Measurements from ENCODE around the gene PRSS22. TPM values are rescaled to one million over a fixed set of nuclear protein-coding genes. Genes with fewer than 3 reads are reported as not detected.

The PRSS22 gene
- polyA plus RNA-seq, 1 of the 3 experiments (the other 2 are of a cell fraction) = not detected

DNA sequence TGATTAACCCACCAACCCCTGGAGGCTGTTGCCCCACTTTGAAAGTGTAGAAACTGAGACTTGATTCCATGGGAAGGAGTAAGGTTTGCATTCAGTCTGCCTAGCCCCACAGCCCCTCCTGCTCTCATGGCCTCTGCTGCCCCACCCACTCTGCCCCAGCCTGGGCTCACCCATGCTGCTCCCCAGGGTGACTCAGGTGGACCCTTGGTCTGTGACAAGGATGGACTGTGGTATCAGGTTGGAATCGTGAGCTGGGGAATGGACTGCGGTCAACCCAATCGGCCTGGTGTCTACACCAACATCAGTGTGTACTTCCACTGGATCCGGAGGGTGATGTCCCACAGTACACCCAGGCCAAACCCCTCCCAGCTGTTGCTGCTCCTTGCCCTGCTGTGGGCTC is 53.2 kb downstream of the PRSS22 start:
- no peaks in the 10 kb centered on the region for H3F3A ChIP-seq (replicated peaks; ENCODE audit: insufficient read depth)
- peaks cover 0 to under 1% of the 10 kb centered on the region in 2 experiments; a peak in 1 of 4 replicates for H3K4me1 ChIP-seq (ENCODE audit: control insufficient read depth in 1 of 2, insufficient read depth in 2 of 2, low read depth in 1 of 2, low read length in 1 of 2)
- H4K20me1 ChIP-seq (ENCODE audit: insufficient read depth) = no peaks in the 10 kb centered on the region
- no peaks in the 10 kb centered on the region for H3K79me2 ChIP-seq (ENCODE audit: insufficient read depth)
- CTCF ChIA-PET = no interaction called here
- POLR2A ChIA-PET = no interaction called here
- H3K4me2 ChIP-seq = no peak overlapping the region
- no peaks in the 10 kb centered on the region for H3K9me3 ChIP-seq
- no CpG with 5 or more reads among the region's 4 CpGs for WGBS (ENCODE audit: low lambda C conversion rate)
- H3K27me3 ChIP-seq (ENCODE audit: insufficient read depth) = no peaks in the 10 kb centered on the region
- no peak overlapping the region for H3K4me3 ChIP-seq (ENCODE audit: low read depth in 2 of 2, low read length in 1 of 2)
- no peak overlapping the region for H3K9ac ChIP-seq
- H3K27ac ChIP-seq (ENCODE audit: low read depth in 2 of 2, low read length in 1 of 2) = no peak overlapping the region
- DNase-seq = no peak
- H3K36me3 ChIP-seq (replicated peaks in 1 of 2; ENCODE audit: control insufficient read depth in 1 of 2, insufficient read depth in 2 of 2, low read length in 1 of 2) = no peaks in the 10 kb centered on the region
- no peak overlapping the region for H2AFZ ChIP-seq (ENCODE audit: low read depth)
- H3K9me2 ChIP-seq = no peaks in the 10 kb centered on the region
- no peak for TF ChIP-seq FOXM1 (IDR thresholded peaks at IDR 0.05; ENCODE audit: low read depth)

DNA sequence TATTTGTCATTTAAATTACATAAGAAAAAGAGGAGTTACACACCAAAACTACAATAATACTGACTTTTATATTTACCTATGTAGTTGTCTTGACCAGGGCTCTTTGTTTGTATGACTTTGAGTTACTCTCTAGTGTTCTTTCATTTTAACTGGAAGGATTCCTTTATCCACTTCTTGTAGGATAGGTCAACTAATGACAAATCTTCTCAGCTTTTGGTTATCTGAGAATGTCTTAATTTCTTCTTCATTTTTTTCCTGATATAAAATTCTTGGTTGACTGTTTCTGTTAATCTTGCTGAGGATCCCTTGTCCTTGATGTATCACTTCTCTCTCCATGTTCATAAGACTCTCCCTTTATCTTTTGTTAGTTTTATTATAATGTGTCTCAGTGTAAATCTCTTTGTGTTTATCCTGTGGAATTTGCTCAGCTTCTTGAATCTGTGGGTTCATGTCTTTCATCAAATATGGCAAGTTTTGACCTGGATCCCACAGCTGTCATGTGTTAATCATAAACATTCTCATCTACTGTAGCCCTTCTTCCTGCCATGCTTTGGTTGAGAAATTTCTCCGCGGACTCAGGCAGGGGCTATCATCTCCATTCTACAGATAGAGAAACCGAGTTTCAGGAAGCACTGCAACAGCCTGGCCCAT is 54.3 kb downstream of the PRSS22 start:
- 62% methylated on average over 3 of the region's 3 CpGs for WGBS (ENCODE audit: low lambda C conversion rate)
- H2AFZ ChIP-seq (ENCODE audit: low read depth) = no peak overlapping the region
- no peak for DNase-seq
- H4K20me1 ChIP-seq (ENCODE audit: insufficient read depth) = no peaks in the 10 kb centered on the region
- no peak overlapping the region for H3K9ac ChIP-seq
- H3K79me2 ChIP-seq (ENCODE audit: insufficient read depth) = no peaks in the 10 kb centered on the region
- H3K9me3 ChIP-seq = no peaks in the 10 kb centered on the region
- no peaks in the 10 kb centered on the region for H3K9me2 ChIP-seq
- no peaks in the 10 kb centered on the region for H3K36me3 ChIP-seq (replicated peaks in 1 of 2; ENCODE audit: control insufficient read depth in 1 of 2, insufficient read depth in 2 of 2, low read length in 1 of 2)
- H3K4me1 ChIP-seq (ENCODE audit: control insufficient read depth in 1 of 2, insufficient read depth in 2 of 2, low read depth in 1 of 2, low read length in 1 of 2) = peaks cover 0 to 7% of the 10 kb centered on the region in 2 experiments; a peak in 1 of 4 replicates
- POLR2A ChIA-PET = no interaction called here
- no peak overlapping the region; a peak in 1 of 4 replicates for H3K4me3 ChIP-seq (ENCODE audit: low read depth in 2 of 2, low read length in 1 of 2)
- CTCF ChIA-PET = no interaction called here
- H3K27ac ChIP-seq (ENCODE audit: low read depth in 2 of 2, low read length in 1 of 2) = no peak overlapping the region
- TF ChIP-seq GATA2 (CRISPR knock-in tag; IDR thresholded peaks at IDR 0.05) = no peak
- no peak for TF ChIP-seq MEF2A (IDR thresholded peaks at IDR 0.05; ENCODE audit: borderline replicate concordance, low read depth)
- no peak for TF ChIP-seq RXRA (IDR thresholded peaks at IDR 0.05; ENCODE audit: borderline replicate concordance, low read depth)
- H3K27me3 ChIP-seq (ENCODE audit: insufficient read depth) = no peaks in the 10 kb centered on the region
- H3K4me2 ChIP-seq = no peak overlapping the region
- H3F3A ChIP-seq (replicated peaks; ENCODE audit: insufficient read depth) = no peaks in the 10 kb centered on the region

Other genes with a start within 250 kb of the PRSS22 start
- 53.4 and 57.1 TPM in 2 replicates for gene KCTD5, start 175.6 kb downstream of the PRSS22 start, polyA plus RNA-seq (2012; rRNA removed)
- gene PRSS27, start 137.9 kb downstream of the PRSS22 start, polyA plus RNA-seq (2012; rRNA removed) = 7.6 and 7.7 TPM in 2 replicates
- 100 and 143 TPM in 2 replicates for gene SRRM2, start 105.5 kb downstream of the PRSS22 start, polyA plus RNA-seq (2012; rRNA removed)
- 327 and 329 TPM in 2 replicates for gene ELOB, start 80.9 kb downstream of the PRSS22 start, polyA plus RNA-seq (2012; rRNA removed)
- gene PRSS33, start 70.6 kb downstream of the PRSS22 start, polyA plus RNA-seq (2012; rRNA removed) = not detected in 2 replicates
- gene PRSS41, start 59.7 kb downstream of the PRSS22 start, polyA plus RNA-seq (2012; rRNA removed) = not detected in 2 replicates
- not detected in 2 replicates for gene PRSS21, start 40.9 kb downstream of the PRSS22 start, polyA plus RNA-seq (2012; rRNA removed)
- gene ZG16B, start 27.9 kb downstream of the PRSS22 start, polyA plus RNA-seq (2012; rRNA removed) = 0.26 and 0.47 TPM in 2 replicates
- gene FLYWCH2, start 25.0 kb upstream of the PRSS22 start, polyA plus RNA-seq (2012; rRNA removed) = 56.4 and 64.8 TPM in 2 replicates
- 22.4 and 30.1 TPM in 2 replicates for gene FLYWCH1, start 53.8 kb upstream of the PRSS22 start, polyA plus RNA-seq (2012; rRNA removed)
- 0.24 and 0.77 TPM in 2 replicates for gene KREMEN2, start 106.1 kb upstream of the PRSS22 start, polyA plus RNA-seq (2012; rRNA removed)
- gene PAQR4, start 111.2 kb upstream of the PRSS22 start, polyA plus RNA-seq (2012; rRNA removed) = 8.4 and 8.8 TPM in 2 replicates
- 5.3 and 8.5 TPM in 2 replicates for gene PKMYT1, start 122.3 kb upstream of the PRSS22 start, polyA plus RNA-seq (2012; rRNA removed)
- gene CLDN9, start 154.8 kb upstream of the PRSS22 start, polyA plus RNA-seq (2012; rRNA removed) = 0.08 TPM in 1 of 2 replicates, not detected in the other
- 0.20 and 0.24 TPM in 2 replicates for gene CLDN6, start 160.0 kb upstream of the PRSS22 start, polyA plus RNA-seq (2012; rRNA removed)
- 374 and 393 TPM in 2 replicates for gene TNFRSF12A, start 162.2 kb upstream of the PRSS22 start, polyA plus RNA-seq (2012; rRNA removed)
- 34.7 and 54.9 TPM in 2 replicates for gene HCFC1R1, start 165.8 kb upstream of the PRSS22 start, polyA plus RNA-seq (2012; rRNA removed)
- gene THOC6, start 165.9 kb upstream of the PRSS22 start, polyA plus RNA-seq (2012; rRNA removed) = 35.7 and 37.7 TPM in 2 replicates
- gene BICDL2, start 178.8 kb upstream of the PRSS22 start, polyA plus RNA-seq (2012; rRNA removed) = not detected in 2 replicates
- 0.03 and 0.05 TPM in 2 replicates for gene MMP25, start 188.4 kb upstream of the PRSS22 start, polyA plus RNA-seq (2012; rRNA removed)
- gene IL32, start 207.5 kb upstream of the PRSS22 start, polyA plus RNA-seq (2012; rRNA removed) = 26.4 and 34.7 TPM in 2 replicates
- gene ZSCAN10, start 241.1 kb upstream of the PRSS22 start, polyA plus RNA-seq (2012; rRNA removed) = 0.05 TPM in 1 of 2 replicates, not detected in the other

Data from SK-N-SH (cell line).